DND-41 (cell line): ENCODE measurements around the gene CEBPE.

ENCODE experiments used
- ATAC-seq: fragments of 200-7000 bp; cut with Tn5 transposase; 3 replicates; pipeline ENCODE4 v1.9.1; 2021; ENCODE audit warnings: low read depth; ENCODE audit not compliant: insufficient read depth
- DNase-seq: peaks from one replicate; pipeline ENCODE4 v3.0.0-alpha.2; 2020
- H2AFZ ChIP-seq: 2 replicates; pipeline ENCODE4 v1.6.0; 2012; ENCODE audit warnings: low read depth, low read length
- H3K27ac ChIP-seq: 2 replicates; pipeline ENCODE4 v1.5.1; 2012; ENCODE audit warnings: low read length, inconsistent platforms
- H3K27me3 ChIP-seq: fragments of 200-600 bp; sonication (generic); 2 replicates; pipeline ENCODE4 v1.6.0; 2012; ENCODE audit warnings: low read length, mild to moderate bottlenecking, inconsistent platforms; ENCODE audit not compliant: insufficient read depth, poor library complexity
- H3K36me3 ChIP-seq: 2 replicates; pipeline ENCODE4 v1.5.1; 2012; ENCODE audit warnings: low read length, inconsistent platforms; ENCODE audit not compliant: insufficient read depth
- H3K4me1 ChIP-seq: 2 replicates; pipeline ENCODE4 v1.5.1; 2012; ENCODE audit warnings: mild to moderate bottlenecking, low read length; ENCODE audit not compliant: insufficient read depth
- H3K4me2 ChIP-seq: 2 replicates; pipeline ENCODE4 v1.6.0; 2012; ENCODE audit warnings: mild to moderate bottlenecking, moderate library complexity, low read length, inconsistent platforms; ENCODE audit not compliant: insufficient read depth
- H3K4me3 ChIP-seq, 2 experiments: fragments of 200-600 bp in 1 of 2; shearing (Covaris generic) in 1 of 2; 2 replicates each; pipeline ENCODE4 v1.5.1; 2012 to 2016; ENCODE audit warnings: inconsistent platforms in 2 of 2, low read length in 2 of 2, mild to moderate bottlenecking in 2 of 2, low read depth in 1 of 2, moderate library complexity in 1 of 2
- H3K79me2 ChIP-seq: 2 replicates; pipeline ENCODE4 v1.6.0; 2012; ENCODE audit warnings: low read length, inconsistent platforms; ENCODE audit not compliant: insufficient read depth
- H3K9ac ChIP-seq: 2 replicates; pipeline ENCODE4 v1.6.0; 2012; ENCODE audit warnings: low read depth, mild to moderate bottlenecking, inconsistent platforms, low read length, moderate library complexity
- H3K9me3 ChIP-seq: 2 replicates; pipeline ENCODE4 v1.5.1; 2012; ENCODE audit warnings: low read length, moderate library complexity, mild to moderate bottlenecking, inconsistent platforms; ENCODE audit not compliant: insufficient read depth, severe bottlenecking
- H4K20me1 ChIP-seq: 2 replicates; pipeline ENCODE4 v1.6.0; 2012; ENCODE audit warnings: low read length; ENCODE audit not compliant: insufficient read depth
- CTCF ChIP-seq: IDR thresholded peaks from 2 replicates; pipeline ENCODE4 v1.5.1; 2012; ENCODE audit warnings: borderline replicate concordance, low read length, moderate library complexity, mild to moderate bottlenecking; ENCODE audit not compliant: poor library complexity, severe bottlenecking; ENCODE audit errors: extremely low read depth
- EZH2 ChIP-seq: IDR thresholded peaks from 3 replicates; pipeline ENCODE4 v1.6.1; 2012; ENCODE audit warnings: borderline replicate concordance, low read depth, mild to moderate bottlenecking, moderate library complexity, low read length, inconsistent platforms; ENCODE audit not compliant: severe bottlenecking

The CEBPE gene

GRCh38 chr14:23115039-23115731 lies 3.9 kb downstream of the CEBPE start:
- Histone ChIP-seq H3K9ac (no peak overlapping the region), H3K4me1 (no peaks in the 10 kb centered on the region), H2AFZ (no peak overlapping the region), H3K4me3 (no peak overlapping the region), H4K20me1 (no peaks in the 10 kb centered on the region; the same call in none of the 2 replicates), H3K27ac (no peak overlapping the region), H3K9me3 (no peaks in the 10 kb centered on the region), H3K36me3 (no peaks in the 10 kb centered on the region), H3K27me3 (peaks cover 45% of the 10 kb centered on the region), H3K4me2 (no peak overlapping the region), H3K79me2 (no peaks in the 10 kb centered on the region)
- TF ChIP-seq EZH2 (no peak), CTCF (no peak)
- no peak for ATAC-seq
- DNase-seq = no peak

GRCh38 chr14:23114669-23115038 lies 4.4 kb downstream of the CEBPE start:
- no peaks in the 10 kb centered on the region for H3K4me1 ChIP-seq
- no peak overlapping the region for H3K9ac ChIP-seq
- no peaks in the 10 kb centered on the region; the same call in 1 of the 2 replicates for H4K20me1 ChIP-seq
- H3K79me2 ChIP-seq = no peaks in the 10 kb centered on the region
- H3K4me3 ChIP-seq = no peak overlapping the region
- H3K4me2 ChIP-seq = no peak overlapping the region
- H3K27me3 ChIP-seq = peaks cover 47% of the 10 kb centered on the region
- H3K27ac ChIP-seq = no peak overlapping the region
- DNase-seq (no peak), ATAC-seq (no peak)
- no peak for TF ChIP-seq CTCF
- TF ChIP-seq EZH2 = no peak
- H3K9me3 ChIP-seq = no peaks in the 10 kb centered on the region
- H3K36me3 ChIP-seq = no peaks in the 10 kb centered on the region
- no peak overlapping the region for H2AFZ ChIP-seq

GRCh38 chr14:23114120-23114458 lies 5.0 kb downstream of the CEBPE start:
- Histone ChIP-seq H3K27ac (no peak overlapping the region), H3K36me3 (no peaks in the 10 kb centered on the region), H3K27me3 (peaks cover 47% of the 10 kb centered on the region), H3K9ac (no peak overlapping the region), H2AFZ (no peak overlapping the region), H4K20me1 (no peaks in the 10 kb centered on the region; the same call in 1 of the 2 replicates), H3K79me2 (no peaks in the 10 kb centered on the region), H3K4me3 (no peak overlapping the region), H3K4me2 (no peak overlapping the region), H3K4me1 (no peaks in the 10 kb centered on the region), H3K9me3 (no peaks in the 10 kb centered on the region)
- DNase-seq (no peak), ATAC-seq (no peak)
- no peak for TF ChIP-seq CTCF
- TF ChIP-seq EZH2 = no peak
